HepG2 (cell line): Measurements from ENCODE around the gene HPS3. TPM values are rescaled to one million over a fixed set of nuclear protein-coding genes. Genes with fewer than 3 reads are reported as not detected.
A peak's percentile ranks its signal among the peaks of the same experiment; 100 is the strongest.

Experiments used
- CAMTA2 ChIP-seq: sonication (generic); formaldehyde crosslinking; IDR thresholded peaks from 2 replicates; pipeline ENCODE4 v1.4.0; 2020; ENCODE audit warnings: mild to moderate bottlenecking, missing genetic modification reagents, borderline replicate concordance
- CBX5 ChIP-seq: sonication (generic); formaldehyde crosslinking; IDR thresholded peaks from 2 replicates; pipeline ENCODE4 v1.4.0; 2020; ENCODE audit warnings: missing genetic modification reagents, borderline replicate concordance
- PHF21A ChIP-seq: sonication (generic); formaldehyde crosslinking; IDR thresholded peaks from 2 replicates; pipeline ENCODE4 v1.5.0; 2020; ENCODE audit warnings: mild to moderate bottlenecking, missing genetic modification reagents
- SIX4 ChIP-seq: sonication (generic); formaldehyde crosslinking; IDR thresholded peaks from 2 replicates; pipeline ENCODE4 v1.4.0; 2020; ENCODE audit warnings: missing genetic modification reagents
- ZBTB3 ChIP-seq: sonication (generic); formaldehyde crosslinking; IDR thresholded peaks from 2 replicates; pipeline ENCODE4 v1.4.0; 2020; ENCODE audit warnings: low read depth, mild to moderate bottlenecking, moderate library complexity, missing genetic modification reagents, borderline replicate concordance
- ZNF224 ChIP-seq: sonication (generic); formaldehyde crosslinking; IDR thresholded peaks from 2 replicates; pipeline ENCODE4 v1.5.0; 2020; ENCODE audit warnings: mild to moderate bottlenecking, missing genetic modification reagents
- ZNF430 ChIP-seq: sonication (generic); formaldehyde crosslinking; IDR thresholded peaks from 2 replicates; pipeline ENCODE4 v1.9.0; 2021; ENCODE audit warnings: mild to moderate bottlenecking, missing genetic modification reagents
- polyA plus RNA-seq, 8 experiments: library from polyadenylated mRNA; depleted of rRNA in 3 of 8; stranded (reverse) in 7 of 8; unstranded in 1 of 8; fragments of >200 nt; fragmentation: Illumina TruSeq in 4 of 8; extraction: Trizol in 4 of 8; gene quantifications; 2 replicates each; pipeline versions ENCODE4 v1.2.1 to v1.2.3, GENCODE V29; 2011 to 2016; ENCODE audit warnings: low read depth in 4 of 8, missing spikeins in 1 of 8, mixed read lengths in 1 of 8; ENCODE audit not compliant: insufficient read depth in 1 of 8
- total RNA-seq, 5 experiments: library from RNA; depleted of rRNA; stranded (reverse); fragments of >200 nt; fragmentation: Illumina TruSeq; extraction: Trizol; gene quantifications; 2 replicates each; pipeline ENCODE4 v1.2.3, GENCODE V29; 2016; ENCODE audit warnings: low read depth in 1 of 5
- TF ChIP-seq, protein P1 (sequence below): sonication (generic); formaldehyde crosslinking; IDR thresholded peaks from 2 replicates; pipeline ENCODE4 v1.5.0; 2020; ENCODE audit warnings: missing genetic modification reagents, mild to moderate bottlenecking, borderline replicate concordance
- TF ChIP-seq, protein P2 (sequence below): sonication (generic); formaldehyde crosslinking; IDR thresholded peaks from 2 replicates; pipeline ENCODE4 v1.4.0; 2020; ENCODE audit warnings: missing genetic modification reagents, borderline replicate concordance
- TF ChIP-seq, protein P3 (sequence below): sonication (generic); formaldehyde crosslinking; IDR thresholded peaks from 2 replicates; pipeline ENCODE4 v1.8.0; 2022; ENCODE audit warnings: mild to moderate bottlenecking, missing genetic modification reagents, moderate library complexity

HPS3 gene
- total and polyA plus RNA-seq, 2 of the 13 experiments (the other 11 are each of a cell fraction or from before 2014, with no cell fraction given) = 9.5 to 18.9 TPM

DNA sequence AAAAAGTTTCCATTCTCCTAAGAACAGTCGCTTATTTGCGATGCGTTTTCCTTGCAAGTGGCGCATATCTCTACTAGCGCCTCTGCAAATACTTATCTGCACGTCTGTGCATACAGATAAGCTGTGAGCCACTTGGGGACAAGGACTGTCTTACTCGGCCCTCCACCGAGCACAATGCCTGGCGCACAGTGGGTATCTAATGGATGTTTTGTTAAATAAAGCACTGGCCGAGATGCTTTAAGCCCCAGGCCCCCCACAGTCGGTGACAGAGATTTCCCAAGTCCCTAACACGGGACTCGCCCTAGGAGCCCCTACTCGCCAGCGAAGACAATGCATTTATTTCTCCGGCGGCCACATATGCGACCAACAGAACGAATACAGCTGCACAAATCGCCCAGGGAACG, 43.6 kb upstream of the HPS3 start (continued):
- TF ChIP-seq CBX5 (CRISPR knock-in tag) (no peak), ZNF430 (CRISPR knock-in tag) (no peak), CAMTA2 (CRISPR knock-in tag) (0 out of 2 replicates have a peak, but pooled peaks have one; percentile 0), PHF21A (CRISPR knock-in tag) (0 out of 2 replicates have a peak, but pooled peaks have one; percentile 29), SIX4 (CRISPR knock-in tag) (no peak), ZBTB3 (no peak), ZNF224 (no peak)
- TF ChIP-seq, protein P1, sequence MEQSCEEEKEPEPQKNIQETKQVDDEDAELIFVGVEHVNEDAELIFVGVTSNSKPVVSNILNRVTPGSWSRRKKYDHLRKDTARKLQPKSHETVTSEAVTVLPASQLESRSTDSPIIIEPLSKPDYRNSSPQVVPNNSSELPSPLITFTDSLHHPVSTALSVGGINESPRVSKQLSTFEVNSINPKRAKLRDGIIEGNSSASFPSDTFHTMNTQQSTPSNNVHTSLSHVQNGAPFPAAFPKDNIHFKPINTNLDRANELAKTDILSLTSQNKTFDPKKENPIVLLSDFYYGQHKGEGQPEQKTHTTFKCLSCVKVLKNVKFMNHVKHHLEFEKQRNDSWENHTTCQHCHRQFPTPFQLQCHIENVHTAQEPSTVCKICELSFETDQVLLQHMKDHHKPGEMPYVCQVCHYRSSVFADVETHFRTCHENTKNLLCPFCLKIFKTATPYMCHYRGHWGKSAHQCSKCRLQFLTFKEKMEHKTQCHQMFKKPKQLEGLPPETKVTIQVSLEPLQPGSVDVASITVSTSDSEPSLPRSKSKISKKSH (CRISPR knock-in tag) = peak; percentile 2; the same call in 1 of the 2 replicates
- TF ChIP-seq, protein P2, sequence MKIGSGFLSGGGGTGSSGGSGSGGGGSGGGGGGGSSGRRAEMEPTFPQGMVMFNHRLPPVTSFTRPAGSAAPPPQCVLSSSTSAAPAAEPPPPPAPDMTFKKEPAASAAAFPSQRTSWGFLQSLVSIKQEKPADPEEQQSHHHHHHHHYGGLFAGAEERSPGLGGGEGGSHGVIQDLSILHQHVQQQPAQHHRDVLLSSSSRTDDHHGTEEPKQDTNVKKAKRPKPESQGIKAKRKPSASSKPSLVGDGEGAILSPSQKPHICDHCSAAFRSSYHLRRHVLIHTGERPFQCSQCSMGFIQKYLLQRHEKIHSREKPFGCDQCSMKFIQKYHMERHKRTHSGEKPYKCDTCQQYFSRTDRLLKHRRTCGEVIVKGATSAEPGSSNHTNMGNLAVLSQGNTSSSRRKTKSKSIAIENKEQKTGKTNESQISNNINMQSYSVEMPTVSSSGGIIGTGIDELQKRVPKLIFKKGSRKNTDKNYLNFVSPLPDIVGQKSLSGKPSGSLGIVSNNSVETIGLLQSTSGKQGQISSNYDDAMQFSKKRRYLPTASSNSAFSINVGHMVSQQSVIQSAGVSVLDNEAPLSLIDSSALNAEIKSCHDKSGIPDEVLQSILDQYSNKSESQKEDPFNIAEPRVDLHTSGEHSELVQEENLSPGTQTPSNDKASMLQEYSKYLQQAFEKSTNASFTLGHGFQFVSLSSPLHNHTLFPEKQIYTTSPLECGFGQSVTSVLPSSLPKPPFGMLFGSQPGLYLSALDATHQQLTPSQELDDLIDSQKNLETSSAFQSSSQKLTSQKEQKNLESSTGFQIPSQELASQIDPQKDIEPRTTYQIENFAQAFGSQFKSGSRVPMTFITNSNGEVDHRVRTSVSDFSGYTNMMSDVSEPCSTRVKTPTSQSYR (CRISPR knock-in tag) = peak; percentile 66; the same call in 1 of the 2 replicates
- TF ChIP-seq, protein P3, sequence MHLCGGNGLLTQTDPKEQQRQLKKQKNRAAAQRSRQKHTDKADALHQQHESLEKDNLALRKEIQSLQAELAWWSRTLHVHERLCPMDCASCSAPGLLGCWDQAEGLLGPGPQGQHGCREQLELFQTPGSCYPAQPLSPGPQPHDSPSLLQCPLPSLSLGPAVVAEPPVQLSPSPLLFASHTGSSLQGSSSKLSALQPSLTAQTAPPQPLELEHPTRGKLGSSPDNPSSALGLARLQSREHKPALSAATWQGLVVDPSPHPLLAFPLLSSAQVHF (CRISPR knock-in tag) = 0 out of 2 replicates have a peak, but pooled peaks have one; percentile 4
